Osteocyte (in vitro differentiated cells): Measurements from ENCODE around the gene OR52A1. TPM values are rescaled to one million over a fixed set of nuclear protein-coding genes. Genes with fewer than 3 reads are reported as not detected.

Experiments
- DNase-seq: peaks from one replicate; pipeline ENCODE4 v3.0.0; 2021; ENCODE audit warnings: mixed read lengths; ENCODE audit not compliant: unreplicated experiment; ENCODE audit errors: extremely low spot score
- H3K27ac Mint-ChIP-seq: one replicate; pipeline ENCODE4 v1.8.0; 2021; ENCODE audit warnings: mild to moderate bottlenecking, mixed read lengths; ENCODE audit not compliant: unreplicated experiment
- H3K27me3 Mint-ChIP-seq: one replicate; pipeline ENCODE4 v1.8.0; 2021; ENCODE audit warnings: mixed read lengths; ENCODE audit not compliant: unreplicated experiment
- H3K36me3 Mint-ChIP-seq: one replicate; pipeline ENCODE4 v1.8.0; 2021; ENCODE audit warnings: mixed read lengths; ENCODE audit not compliant: unreplicated experiment
- H3K4me1 Mint-ChIP-seq: one replicate; pipeline ENCODE4 v1.8.0; 2021; ENCODE audit warnings: mixed read lengths; ENCODE audit not compliant: unreplicated experiment
- H3K4me3 Mint-ChIP-seq: one replicate; pipeline ENCODE4 v1.8.0; 2021; ENCODE audit warnings: mild to moderate bottlenecking, moderate library complexity, mixed read lengths; ENCODE audit not compliant: unreplicated experiment
- H3K9me3 Mint-ChIP-seq: one replicate; pipeline ENCODE4 v1.8.0; 2021; ENCODE audit warnings: mixed read lengths; ENCODE audit not compliant: unreplicated experiment
- long read RNA-seq: library from polyadenylated mRNA; unstranded; transcript quantifications from one replicate; pipeline ENCODE4 v2.0.0, GENCODE V29; 2021
- total RNA-seq: library from RNA; stranded (reverse); gene quantifications from 2 replicates; pipeline ENCODE4 v1.2.1, GENCODE V29; 2021
- TF ChIP-seq, protein P1 (sequence below): fragments of 200-600 bp; sonication (generic); IDR thresholded peaks from 2 replicates; pipeline ENCODE4 v1.5.0; 2021; ENCODE audit warnings: antibody characterized with exemption, mild to moderate bottlenecking, moderate library complexity

OR52A1 gene
- not detected in 2 replicates for total RNA-seq
- long read RNA-seq, result 0 reads

DNA sequence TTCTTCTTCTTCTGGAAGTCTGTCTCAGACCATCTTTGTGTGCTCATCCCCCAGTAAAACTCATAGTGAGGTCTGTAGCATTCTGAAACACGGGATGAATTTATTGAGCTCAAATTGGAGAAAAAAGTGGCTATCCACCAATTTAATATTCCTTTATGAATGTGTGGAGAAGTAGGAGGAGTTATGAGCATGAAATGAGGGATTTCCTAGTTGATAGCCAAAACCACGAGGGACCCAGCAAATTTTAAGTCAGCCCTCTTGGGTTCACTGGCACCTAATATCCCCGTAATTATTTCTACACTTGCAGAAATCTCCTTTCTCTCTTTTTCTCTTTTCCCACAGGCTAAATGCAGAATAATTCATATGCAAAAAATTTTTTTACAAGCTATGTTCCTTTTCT is at the start of gene OR52A1:
Gene OR52A1, minus strand, starts transcription at position 101 of the 400 bp plus-strand sequence. CDS start 2,388 bp downstream, outside the sequence.
- H3K36me3 Mint-ChIP-seq, result no peaks in the 10 kb centered on the region
- H3K27me3 Mint-ChIP-seq, result no peaks in the 10 kb centered on the region
- no peaks in the 10 kb centered on the region for H3K4me1 Mint-ChIP-seq
- no peak within 1 kb of the TSS for H3K27ac Mint-ChIP-seq
- H3K4me3 Mint-ChIP-seq, result no peak within 1 kb of the TSS
- no peaks in the 10 kb centered on the region for H3K9me3 Mint-ChIP-seq
- DNase-seq, result no peak
- TF ChIP-seq, protein P1, sequence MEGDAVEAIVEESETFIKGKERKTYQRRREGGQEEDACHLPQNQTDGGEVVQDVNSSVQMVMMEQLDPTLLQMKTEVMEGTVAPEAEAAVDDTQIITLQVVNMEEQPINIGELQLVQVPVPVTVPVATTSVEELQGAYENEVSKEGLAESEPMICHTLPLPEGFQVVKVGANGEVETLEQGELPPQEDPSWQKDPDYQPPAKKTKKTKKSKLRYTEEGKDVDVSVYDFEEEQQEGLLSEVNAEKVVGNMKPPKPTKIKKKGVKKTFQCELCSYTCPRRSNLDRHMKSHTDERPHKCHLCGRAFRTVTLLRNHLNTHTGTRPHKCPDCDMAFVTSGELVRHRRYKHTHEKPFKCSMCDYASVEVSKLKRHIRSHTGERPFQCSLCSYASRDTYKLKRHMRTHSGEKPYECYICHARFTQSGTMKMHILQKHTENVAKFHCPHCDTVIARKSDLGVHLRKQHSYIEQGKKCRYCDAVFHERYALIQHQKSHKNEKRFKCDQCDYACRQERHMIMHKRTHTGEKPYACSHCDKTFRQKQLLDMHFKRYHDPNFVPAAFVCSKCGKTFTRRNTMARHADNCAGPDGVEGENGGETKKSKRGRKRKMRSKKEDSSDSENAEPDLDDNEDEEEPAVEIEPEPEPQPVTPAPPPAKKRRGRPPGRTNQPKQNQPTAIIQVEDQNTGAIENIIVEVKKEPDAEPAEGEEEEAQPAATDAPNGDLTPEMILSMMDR, result no peak

GRCh38 chr11:5203366-5203765 is 48.8 kb upstream of the OR52A1 start:
- Mint-ChIP-seq H3K4me3 (no peak overlapping the region), H3K36me3 (no peaks in the 10 kb centered on the region), H3K27me3 (peaks cover 20% of the 10 kb centered on the region), H3K4me1 (no peaks in the 10 kb centered on the region), H3K9me3 (no peaks in the 10 kb centered on the region), H3K27ac (no peak overlapping the region)
- DNase-seq, result no peak
- TF ChIP-seq, protein P1, result no peak

GRCh38 chr11:5200582-5200981 is 46.0 kb upstream of the OR52A1 start, which contains the start of gene OR51V1:
OR51V1 (minus strand) TSS chr11:5200682; CDS start chr11:5200682, 0 bp downstream.
- Mint-ChIP-seq H3K27me3 (peaks cover 12% of the 10 kb centered on the region), H3K4me1 (no peaks in the 10 kb centered on the region), H3K36me3 (no peaks in the 10 kb centered on the region), H3K4me3 (no peak within 1 kb of the TSS), H3K9me3 (no peaks in the 10 kb centered on the region), H3K27ac (no peak within 1 kb of the TSS)
- DNase-seq, result no peak
- TF ChIP-seq, protein P1, result no peak

DNA sequence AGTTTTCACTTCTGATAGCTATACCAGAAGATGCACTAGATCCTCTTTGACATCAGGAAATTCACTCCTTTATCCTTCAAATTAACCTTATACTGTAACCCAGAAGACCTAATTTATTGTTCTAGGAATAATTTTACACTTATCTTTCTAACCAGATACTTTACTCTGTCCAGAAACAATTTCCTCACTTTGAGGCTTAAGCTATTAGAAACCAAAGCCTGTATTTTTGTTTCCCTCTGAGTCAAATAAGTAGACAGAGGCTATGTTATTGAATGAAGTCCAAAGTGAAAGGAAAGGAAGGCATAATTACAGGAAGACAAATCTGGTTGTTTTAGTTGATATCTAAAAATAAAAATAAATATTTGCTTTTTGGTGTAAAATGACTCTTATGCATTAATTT is 43.7 kb upstream of the OR52A1 start:
- Mint-ChIP-seq H3K9me3 (no peaks in the 10 kb centered on the region), H3K27ac (no peak overlapping the region), H3K4me3 (no peak overlapping the region), H3K36me3 (no peaks in the 10 kb centered on the region), H3K27me3 (peaks cover 12% of the 10 kb centered on the region), H3K4me1 (no peaks in the 10 kb centered on the region)
- DNase-seq, result no peak
- TF ChIP-seq, protein P1, result no peak

DNA sequence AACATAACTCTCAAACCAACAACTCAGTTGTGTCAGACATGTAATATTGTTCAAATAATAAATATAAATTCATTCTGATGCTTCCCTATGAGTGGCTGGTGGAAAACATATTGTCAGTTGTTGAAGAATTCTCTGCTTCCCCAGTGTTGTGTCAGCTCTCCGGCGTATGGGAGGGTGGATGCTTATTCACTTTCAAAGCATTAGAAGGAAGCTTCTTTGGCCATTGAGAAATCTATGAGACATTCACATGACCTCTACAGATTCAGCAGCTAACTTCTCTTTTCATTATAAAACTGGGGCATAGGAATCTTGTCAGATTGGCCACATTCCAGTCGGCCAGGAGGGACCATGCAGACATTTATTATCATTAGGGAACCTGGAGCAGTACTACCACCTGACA is 43.0 kb upstream of the OR52A1 start:
- H3K36me3 Mint-ChIP-seq, result no peaks in the 10 kb centered on the region
- TF ChIP-seq, protein P1, result no peak
- peaks cover 12% of the 10 kb centered on the region for H3K27me3 Mint-ChIP-seq
- no peak overlapping the region for H3K4me3 Mint-ChIP-seq
- H3K27ac Mint-ChIP-seq, result no peak overlapping the region
- H3K9me3 Mint-ChIP-seq, result no peaks in the 10 kb centered on the region
- no peak for DNase-seq
- no peaks in the 10 kb centered on the region for H3K4me1 Mint-ChIP-seq
